Stromal cell of bone marrow (primary cell): Measurements from ENCODE around the gene MINK1.
"Not testable (repeated sequence)": the region's sequence is repeated elsewhere in the genome, so short reads cannot be mapped to it uniquely, and the experiment has no call there.

Experiments used
- DNase-seq: peaks from one replicate; pipeline ENCODE4 v3.0.0-alpha.2; 2012; ENCODE audit warnings: low read depth

MINK1 gene

GRCh38 chr17:4811471-4811870 lies 21.7 kb upstream of the MINK1 start:
- no peak for DNase-seq

GRCh38 chr17:4812690-4813089 lies 20.4 kb upstream of the MINK1 start:
- DNase-seq = no peak

DNA sequence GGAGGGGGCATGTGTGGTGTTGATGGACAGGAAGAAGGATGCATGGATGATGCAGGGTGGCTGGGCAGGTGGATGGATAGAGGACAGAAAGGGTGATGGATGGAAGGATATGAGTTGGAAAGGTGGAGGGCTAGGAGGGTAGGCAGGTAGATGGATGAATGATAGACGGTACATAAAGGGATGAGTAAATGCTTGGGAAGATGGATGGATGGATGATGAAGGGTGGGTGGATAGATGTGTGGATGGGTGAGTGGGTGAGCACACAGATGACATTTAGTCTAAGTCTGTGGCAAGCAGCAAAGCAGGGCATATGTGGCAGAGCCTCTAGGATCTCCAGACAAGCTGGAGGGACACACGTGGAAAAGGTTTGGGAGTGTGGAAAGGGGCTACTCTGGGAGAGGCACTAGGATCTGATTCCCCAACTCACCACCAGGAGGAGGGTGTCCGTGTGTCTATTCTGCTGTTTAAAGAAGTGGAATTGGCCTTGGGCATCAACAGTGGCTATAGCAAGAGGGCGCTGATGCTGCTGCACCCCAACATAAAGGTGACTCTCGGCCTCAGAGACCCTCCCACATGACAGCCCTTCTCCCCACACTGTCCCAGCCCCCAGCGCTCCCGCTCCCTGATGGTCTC lies 18.0 kb upstream of the MINK1 start:
- DNase-seq = no peak

DNA sequence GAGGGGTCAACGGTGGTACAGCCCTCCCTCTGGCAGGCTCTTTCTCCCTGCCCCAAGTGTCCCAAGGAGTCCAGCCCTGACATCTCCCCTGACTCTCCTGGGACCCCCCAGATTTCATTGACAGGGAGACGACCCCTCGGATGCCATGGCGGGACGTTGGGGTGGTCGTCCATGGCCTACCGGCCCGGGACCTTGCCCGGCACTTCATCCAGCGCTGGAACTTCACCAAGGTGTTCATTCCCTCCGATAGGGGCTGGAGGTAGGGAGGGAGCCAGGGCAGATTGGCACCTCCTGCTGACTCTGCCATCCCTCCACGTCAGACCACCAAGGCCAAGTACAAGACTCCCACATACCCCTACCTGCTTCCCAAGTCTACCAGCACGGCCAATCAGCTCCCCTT lies 16.3 kb upstream of the MINK1 start:
- DNase-seq = no peak

DNA sequence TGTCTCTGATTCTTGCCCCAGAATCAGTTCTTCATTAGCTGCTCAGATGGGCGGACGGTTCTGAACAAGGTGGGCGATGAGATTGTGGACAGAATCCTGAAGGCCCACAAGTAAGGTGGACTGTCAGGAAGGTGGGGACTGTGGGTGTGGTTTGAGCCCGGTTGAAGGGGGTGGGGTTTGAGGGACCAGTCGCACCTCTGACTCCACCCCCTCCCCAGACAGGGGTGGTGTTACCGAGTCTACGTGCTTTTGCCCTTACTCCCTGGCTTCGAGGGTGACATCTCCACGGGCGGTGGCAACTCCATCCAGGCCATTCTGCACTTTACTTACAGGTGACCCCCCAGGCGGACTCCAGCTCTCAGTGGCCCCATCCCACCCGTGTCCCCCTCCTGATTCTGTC lies 14.9 kb upstream of the MINK1 start:
- no peak for DNase-seq

DNA sequence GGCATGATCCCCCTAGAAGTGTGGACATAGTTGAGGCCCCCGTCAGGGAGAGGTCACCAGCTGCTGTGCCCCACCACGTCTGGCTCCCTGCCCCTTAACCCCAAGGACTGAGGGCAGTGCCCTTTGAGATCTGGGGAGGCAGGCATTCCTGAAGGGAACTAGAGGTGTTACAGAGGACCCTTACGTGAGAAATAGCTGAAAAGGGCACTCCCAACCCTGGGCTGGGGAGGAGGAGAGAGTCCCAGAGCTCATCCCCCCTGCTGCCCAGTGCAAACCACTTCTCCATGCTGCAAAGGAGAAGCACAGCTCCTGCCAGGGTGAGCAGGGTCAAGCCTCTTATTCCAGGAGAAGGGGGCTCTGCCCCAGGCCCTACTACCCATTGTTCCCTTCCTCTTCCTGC lies 10.3 kb upstream of the MINK1 start:
- no peak for DNase-seq

DNA sequence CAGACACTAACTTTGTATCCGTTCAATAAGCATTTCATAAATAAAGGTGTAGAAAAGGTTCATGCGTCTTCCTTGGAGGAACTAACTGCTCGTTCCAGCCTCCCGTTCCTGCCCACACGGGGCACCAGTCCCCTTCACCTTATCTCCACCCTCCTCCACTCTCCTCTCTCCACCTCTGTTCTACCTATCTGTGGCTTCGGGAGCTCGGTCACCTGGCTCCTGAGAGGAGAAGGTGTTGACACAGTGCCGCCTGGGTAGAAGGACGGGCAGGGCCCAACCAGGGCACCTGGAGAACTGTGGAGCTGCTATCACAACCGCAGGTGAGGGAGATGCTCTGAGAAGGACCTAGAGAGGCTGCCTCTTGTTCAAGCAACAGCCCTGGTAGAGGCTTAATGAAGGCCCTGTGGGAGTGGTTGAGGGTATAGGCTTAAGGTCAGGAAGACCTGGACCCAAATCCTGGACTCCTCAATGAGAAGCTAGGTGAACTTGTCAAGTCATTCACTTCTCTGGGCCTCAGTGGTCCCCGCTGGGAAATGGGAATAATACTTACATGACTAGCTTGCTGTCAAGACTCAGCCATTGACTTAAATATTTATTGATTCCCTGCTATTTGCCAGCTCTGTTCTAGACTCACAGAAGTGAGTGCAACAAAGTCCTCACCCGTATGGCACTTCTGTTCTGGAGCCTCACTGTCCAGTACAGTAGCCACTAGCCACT lies 9.6 kb upstream of the MINK1 start:
- no peak for DNase-seq

DNA sequence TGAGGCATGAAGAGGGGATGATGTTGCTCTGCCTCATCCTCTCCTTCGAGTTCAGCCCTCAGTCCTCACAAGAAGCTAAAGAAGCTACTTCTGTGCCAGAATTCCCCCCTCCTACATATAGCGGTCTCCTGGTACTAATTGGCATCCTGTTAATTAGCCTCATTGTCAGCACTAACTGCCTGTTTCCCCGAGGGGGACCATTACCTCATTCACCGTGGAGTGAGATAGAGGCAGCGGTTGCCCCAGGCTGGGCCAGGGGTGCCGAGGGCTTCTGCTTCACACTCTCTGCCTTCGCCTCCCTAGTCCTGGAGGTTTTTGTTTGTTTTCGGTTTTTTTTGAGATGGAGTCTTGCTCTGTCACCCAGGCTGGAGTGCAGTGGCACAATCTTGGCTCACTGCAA lies 5.7 kb upstream of the MINK1 start:
- DNase-seq = no peak

DNA sequence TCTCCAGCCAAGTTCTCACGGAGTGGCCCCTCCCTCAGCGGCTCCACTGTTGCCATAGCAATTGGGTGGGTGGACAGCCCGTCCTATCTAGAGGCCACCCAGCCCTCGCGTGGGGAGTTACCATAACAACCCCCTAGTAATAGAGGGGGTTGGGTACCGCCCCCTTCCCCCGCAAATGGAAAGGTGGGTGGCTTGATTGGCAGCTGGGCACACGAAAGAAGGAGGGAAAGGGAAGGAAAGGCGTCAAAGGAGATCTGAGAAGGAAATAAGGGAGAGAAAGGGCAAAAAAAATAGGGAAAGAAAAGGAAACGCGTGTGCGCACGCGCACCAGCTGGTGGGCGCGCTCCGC lies 337 bp upstream of the MINK1 start:
- not testable (repeated sequence) for DNase-seq

- no peak for DNase-seq
These were observed 971 bp downstream of the MINK1 start for GRCh38 chr17:4833941-4834680.

DNA sequence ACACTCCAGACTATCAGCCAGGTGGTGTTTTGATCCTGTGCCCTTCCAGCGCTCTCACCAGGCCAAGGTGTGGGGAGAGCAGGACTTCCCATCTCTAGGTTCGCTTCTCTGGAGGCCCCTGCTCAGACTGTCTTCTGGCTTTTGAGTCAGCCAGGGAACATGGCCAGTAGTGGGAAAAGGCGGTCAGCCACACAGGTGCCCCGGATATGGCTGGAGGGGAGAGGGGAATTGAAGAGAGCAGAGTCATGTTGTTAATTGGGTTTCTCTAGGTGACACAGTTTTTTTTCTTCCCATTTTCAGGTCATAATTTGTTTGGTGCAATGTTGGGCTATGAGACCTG lies 1.5 kb downstream of the MINK1 start:
- no peak for DNase-seq

GRCh38 chr17:4836221-4836620 lies 3.1 kb downstream of the MINK1 start:
- no peak for DNase-seq

- DNase-seq = no peak
These were observed 4.5 kb downstream of the MINK1 start for GRCh38 chr17:4837471-4838308.

GRCh38 chr17:4838309-4838785 lies 5.2 kb downstream of the MINK1 start:
- no peak for DNase-seq

- DNase-seq = no peak
These were observed 6.1 kb downstream of the MINK1 start for GRCh38 chr17:4839221-4839620.

DNA sequence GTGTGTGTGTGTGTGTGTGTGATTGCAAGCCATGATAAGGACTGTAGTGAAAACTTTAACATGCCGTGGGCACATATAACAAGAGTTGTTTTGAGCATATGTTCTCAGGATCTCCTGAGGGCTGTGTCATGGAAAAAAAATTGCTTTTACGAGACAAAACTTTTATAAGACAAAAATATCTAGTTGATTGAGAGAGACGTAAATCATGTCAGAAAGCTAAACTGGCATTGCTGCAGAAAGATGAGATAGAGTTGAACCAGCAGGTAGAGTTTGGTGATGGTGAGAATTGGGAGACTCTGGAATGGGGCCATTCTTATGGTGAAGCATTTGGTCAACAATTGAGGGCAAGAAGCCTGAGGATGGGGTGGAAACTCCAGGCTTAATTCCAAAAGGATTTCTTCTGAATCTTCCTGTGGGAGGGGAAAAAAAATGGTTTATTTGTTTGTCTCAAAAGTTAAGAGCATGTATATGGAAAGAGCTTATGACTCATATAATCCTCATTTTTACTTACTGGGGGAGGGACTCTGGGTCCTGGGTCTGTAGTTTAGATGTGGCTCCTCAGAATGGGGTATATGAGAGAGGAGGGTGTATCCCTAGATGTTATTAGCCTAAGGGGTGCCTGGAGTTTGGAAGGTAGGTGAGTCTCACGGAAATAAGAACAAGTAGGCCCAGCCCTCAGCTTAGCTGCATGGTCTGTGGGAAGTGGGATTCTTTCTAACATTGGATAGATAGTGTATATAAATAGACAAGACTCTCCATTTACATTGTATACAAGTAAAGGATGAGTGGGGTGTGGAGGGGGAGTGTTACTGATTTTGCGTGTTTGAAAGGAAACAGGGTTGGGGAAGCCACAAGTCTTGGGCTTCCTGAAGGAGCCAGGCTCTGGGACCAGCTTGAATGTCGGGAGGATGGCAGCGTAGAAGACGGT lies 7.1 kb downstream of the MINK1 start:
- DNase-seq = no peak

- DNase-seq = no peak
These were observed 7.7 kb downstream of the MINK1 start for GRCh38 chr17:4840893-4841242.

- no peak for DNase-seq
These were observed 9.2 kb downstream of the MINK1 start for GRCh38 chr17:4842376-4842775.

- DNase-seq = no peak
These were observed 10.3 kb downstream of the MINK1 start for GRCh38 chr17:4843321-4844000.

- DNase-seq = no peak
These were observed 12.0 kb downstream of the MINK1 start for GRCh38 chr17:4845118-4845517.
